GM21717 (cell line): ENCODE measurements around the gene LBHD2.
"Not testable (repeated sequence)": the region's sequence is repeated elsewhere in the genome, so short reads cannot be mapped to it uniquely, and the experiment has no call there.

Experiments
- ATAC-seq: cut with Tn5 transposase; IDR thresholded peaks from one replicate; pipeline ENCODE4 v1.9.1; 2021; ENCODE audit warnings: mild to moderate bottlenecking, moderate library complexity; ENCODE audit not compliant: unreplicated experiment

LBHD2 gene

GRCh38 chr14:103117499-103117898, 33.5 kb downstream of the LBHD2 start:
- ATAC-seq = not testable (repeated sequence)

- ATAC-seq = no peak
These were observed 34.1 kb downstream of the LBHD2 start for GRCh38 chr14:103118018-103118662.

GRCh38 chr14:103118663-103119404, 34.8 kb downstream of the LBHD2 start:
- no peak for ATAC-seq

- not testable (repeated sequence) for ATAC-seq
These were observed 35.5 kb downstream of the LBHD2 start for GRCh38 chr14:103119527-103119926.

GRCh38 chr14:103121121-103121845, 37.3 kb downstream of the LBHD2 start:
- ATAC-seq = no peak

- ATAC-seq = no peak
These were observed 38.0 kb downstream of the LBHD2 start for GRCh38 chr14:103121846-103122584.

- ATAC-seq = no peak
These were observed 38.6 kb downstream of the LBHD2 start for GRCh38 chr14:103122585-103122946.

GRCh38 chr14:103122947-103123633, 39.1 kb downstream of the LBHD2 start, which contains the start of gene TNFAIP2:
Gene TNFAIP2, plus strand, starts transcription at chr14:103123461. Its CDS starts 2,997 bp downstream, at chr14:103126458.
- ATAC-seq = no peak

- ATAC-seq = no peak
These were observed 39.9 kb downstream of the LBHD2 start for GRCh38 chr14:103123634-103124500.

- no peak for ATAC-seq
These were observed 40.5 kb downstream of the LBHD2 start for GRCh38 chr14:103124501-103125001.

GRCh38 chr14:103125098-103126070, 41.4 kb downstream of the LBHD2 start:
- ATAC-seq = no peak

- ATAC-seq = no peak
These were observed 42.3 kb downstream of the LBHD2 start for GRCh38 chr14:103126088-103126872.

- ATAC-seq = no peak
These were observed 42.9 kb downstream of the LBHD2 start for GRCh38 chr14:103126873-103127304.

GRCh38 chr14:103127356-103127755, 43.3 kb downstream of the LBHD2 start:
- no peak for ATAC-seq

GRCh38 chr14:103127861-103128598, 44.0 kb downstream of the LBHD2 start:
- no peak for ATAC-seq

GRCh38 chr14:103128631-103129300, 44.8 kb downstream of the LBHD2 start:
- ATAC-seq = no peak
